HG02973 (cell line): ENCODE measurements around the gene ABCA4.
"Not testable (repeated sequence)": the region's sequence is repeated elsewhere in the genome, so short reads cannot be mapped to it uniquely, and the experiment has no call there.

ENCODE experiments used
- ATAC-seq: cut with Tn5 transposase; IDR thresholded peaks from one replicate; pipeline ENCODE4 v1.9.1; 2021; ENCODE audit warnings: moderate library complexity; ENCODE audit not compliant: unreplicated experiment

The ABCA4 gene

GRCh38 chr1:94120991-94121390 is at the start of gene ABCA4:
ABCA4 (minus strand) TSS chr1:94121148; CDS start chr1:94121045, 103 bp downstream.
- ATAC-seq: no peak

GRCh38 chr1:94169126-94169525 is 48.2 kb upstream of the ABCA4 start:
- no peak for ATAC-seq

DNA sequence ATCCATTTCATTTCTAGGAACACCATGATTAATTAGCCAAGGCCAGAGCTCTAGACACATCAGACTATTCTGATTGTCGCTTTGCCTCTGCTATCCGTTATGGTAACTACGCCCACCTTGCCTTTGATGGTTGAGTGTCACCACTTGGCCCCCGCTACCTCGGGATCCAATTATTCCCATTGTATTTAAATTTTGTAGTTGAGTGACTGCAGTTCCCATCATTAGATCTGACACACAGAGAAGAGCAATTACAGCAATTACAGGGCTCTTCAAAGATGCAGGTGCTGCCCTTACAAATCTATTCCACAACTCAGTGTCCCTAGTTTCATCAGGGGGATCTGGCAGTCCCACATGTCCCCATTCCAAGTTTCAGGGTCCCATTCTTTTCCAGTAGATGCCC is 44.9 kb upstream of the ABCA4 start:
- ATAC-seq: no peak

DNA sequence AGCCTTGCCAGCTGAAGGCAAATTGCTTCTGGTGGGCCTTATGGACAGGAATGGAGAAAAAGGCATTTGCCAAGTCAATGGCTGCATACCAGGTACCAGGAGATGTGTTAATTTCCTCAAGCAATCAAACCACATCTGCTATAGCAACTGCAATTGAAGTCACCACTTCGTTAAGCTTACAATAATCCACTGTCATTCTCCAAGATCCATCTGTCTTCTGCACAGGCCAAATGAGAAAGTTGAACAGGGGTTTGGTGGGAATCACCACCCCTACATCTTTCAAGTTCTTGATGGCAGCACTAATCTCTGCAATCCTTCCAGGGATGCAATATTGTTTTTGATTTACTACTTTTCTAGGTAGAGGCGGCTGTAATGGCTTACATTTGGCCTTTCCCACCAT is 43.9 kb upstream of the ABCA4 start:
- ATAC-seq: not testable (repeated sequence)

GRCh38 chr1:94164121-94164520 is 43.2 kb upstream of the ABCA4 start:
- ATAC-seq: not testable (repeated sequence)

- not testable (repeated sequence) for ATAC-seq
These were observed 42.3 kb upstream of the ABCA4 start for GRCh38 chr1:94163249-94163648.

DNA sequence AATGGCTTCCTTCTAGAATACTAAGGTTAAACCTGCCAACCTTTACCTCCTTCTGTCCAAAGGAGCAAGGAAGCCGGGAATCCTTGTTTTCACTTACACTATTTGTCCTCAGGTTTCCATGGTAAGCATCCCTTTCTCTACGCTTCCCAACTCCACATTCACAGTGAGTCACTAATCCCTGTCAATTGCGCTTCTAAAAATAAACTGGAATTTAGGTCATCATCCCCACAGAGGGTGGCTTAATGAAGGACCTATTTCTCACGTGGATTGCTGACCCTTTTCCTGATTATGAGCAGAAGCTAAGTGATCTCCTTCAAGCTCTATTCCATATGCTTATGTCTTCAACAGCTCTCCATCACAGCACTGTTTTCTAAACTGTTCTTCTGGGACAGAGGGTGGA is 39.9 kb upstream of the ABCA4 start:
- no peak for ATAC-seq

DNA sequence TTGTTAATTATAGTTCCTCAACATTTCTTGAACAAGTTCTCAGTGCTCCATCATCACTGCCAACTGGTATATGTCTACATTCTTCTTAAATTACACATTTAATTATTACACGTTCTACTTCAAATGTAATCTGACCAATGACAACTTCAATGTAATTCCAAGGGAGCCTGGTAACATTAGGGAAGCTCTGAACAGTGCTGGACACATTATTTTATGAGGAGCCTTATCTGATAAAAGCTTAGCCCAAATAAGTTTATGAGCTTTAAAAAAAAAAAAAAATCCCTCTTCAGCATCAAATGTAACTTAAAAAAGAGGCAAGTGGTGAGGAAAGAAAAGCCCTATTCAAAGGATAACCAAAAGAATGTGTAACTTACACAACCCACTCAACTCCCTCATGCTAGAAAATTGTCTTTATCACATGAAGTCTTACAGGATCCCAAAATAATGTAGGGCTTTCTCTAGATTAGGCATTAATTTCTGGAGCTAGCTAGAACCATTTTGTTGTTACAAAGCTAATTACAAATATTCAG is 35.2 kb upstream of the ABCA4 start:
- ATAC-seq: no peak

DNA sequence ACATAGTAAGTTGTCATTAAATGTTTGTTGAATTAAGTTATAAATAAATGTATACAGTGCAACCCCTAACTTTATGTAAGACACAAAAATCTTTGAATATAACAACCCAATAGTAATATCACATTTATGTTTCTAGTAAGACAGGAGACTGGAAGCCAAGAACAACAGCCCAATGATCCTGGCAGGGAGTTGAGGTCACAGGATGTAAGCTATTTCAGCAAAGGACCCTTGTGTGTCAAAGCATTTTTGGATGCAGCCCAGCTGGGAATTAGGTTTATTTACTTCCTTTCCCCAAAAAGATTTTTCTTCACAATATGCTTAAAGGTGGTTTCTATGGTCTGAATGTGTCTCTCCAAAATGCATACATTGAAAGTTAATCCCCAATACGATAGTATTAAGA is 34.0 kb upstream of the ABCA4 start:
- ATAC-seq: no peak

- no peak for ATAC-seq
These were observed 32.2 kb upstream of the ABCA4 start for GRCh38 chr1:94153133-94153532.

- ATAC-seq: not testable (repeated sequence)
These were observed 28.2 kb upstream of the ABCA4 start for GRCh38 chr1:94149166-94149565.

- no peak for ATAC-seq
These were observed 25.3 kb upstream of the ABCA4 start for GRCh38 chr1:94146273-94146672.

GRCh38 chr1:94144836-94145235 is 23.9 kb upstream of the ABCA4 start:
- no peak for ATAC-seq

DNA sequence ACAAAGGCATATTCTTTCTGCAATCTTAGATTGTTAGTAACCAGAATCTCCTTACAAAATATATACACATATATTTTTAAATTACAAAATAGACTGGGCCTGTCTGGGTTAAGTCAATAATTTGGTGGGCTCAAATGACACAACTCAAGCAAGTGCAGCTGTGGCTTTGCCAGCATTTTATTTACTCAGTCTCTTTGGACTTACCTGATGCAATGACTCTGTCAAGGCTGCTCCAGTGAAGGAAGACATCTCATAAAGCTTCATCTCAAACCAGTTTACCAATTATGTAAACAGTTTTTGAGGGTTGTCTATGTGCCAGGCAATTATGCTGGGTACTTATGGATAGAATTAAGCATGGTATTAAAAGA is 22.8 kb upstream of the ABCA4 start:
- no peak for ATAC-seq

- ATAC-seq: no peak
These were observed 22.3 kb upstream of the ABCA4 start for GRCh38 chr1:94143173-94143808.

- ATAC-seq: no peak
These were observed 21.6 kb upstream of the ABCA4 start for GRCh38 chr1:94142583-94142982.

GRCh38 chr1:94142022-94142421 is 21.1 kb upstream of the ABCA4 start:
- ATAC-seq: no peak

- no peak for ATAC-seq
These were observed 11.2 kb upstream of the ABCA4 start for GRCh38 chr1:94132111-94132510.

GRCh38 chr1:94130851-94131595 is 10.1 kb upstream of the ABCA4 start:
- no peak for ATAC-seq

DNA sequence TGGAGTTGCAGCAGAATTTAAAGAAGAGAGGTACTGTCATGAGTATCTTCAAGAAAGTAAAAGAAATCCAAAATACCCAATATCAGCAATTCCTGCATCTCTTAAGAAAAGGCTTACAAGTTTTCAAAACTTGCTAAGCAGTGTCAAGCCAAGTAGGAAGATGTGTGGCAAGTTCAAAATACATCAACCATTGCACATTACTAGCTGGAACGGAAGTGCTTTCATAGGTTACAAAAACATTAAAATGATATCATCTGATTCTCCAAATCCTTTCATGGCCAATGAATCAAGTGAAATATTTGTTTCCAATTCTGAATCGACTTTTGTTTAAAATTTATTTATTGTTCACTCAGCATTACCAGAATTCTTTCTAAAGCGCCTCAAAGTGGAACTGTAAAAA is 5.7 kb upstream of the ABCA4 start:
- no peak for ATAC-seq

- ATAC-seq: no peak
These were observed 4.9 kb upstream of the ABCA4 start for GRCh38 chr1:94125551-94126514.
